Activated CD4-positive, alpha-beta T cell treated with anti-CD3 and anti-CD28 coated beads for 1 hour (primary cell): Measurements from ENCODE around the gene KLC3.
"Not testable (repeated sequence)": the region's sequence is repeated elsewhere in the genome, so short reads cannot be mapped to it uniquely, and the experiment has no call there.

Experiments used
- DNase-seq: peaks from one replicate; pipeline ENCODE4 v3.0.0-alpha.2; 2020

KLC3 gene

DNA sequence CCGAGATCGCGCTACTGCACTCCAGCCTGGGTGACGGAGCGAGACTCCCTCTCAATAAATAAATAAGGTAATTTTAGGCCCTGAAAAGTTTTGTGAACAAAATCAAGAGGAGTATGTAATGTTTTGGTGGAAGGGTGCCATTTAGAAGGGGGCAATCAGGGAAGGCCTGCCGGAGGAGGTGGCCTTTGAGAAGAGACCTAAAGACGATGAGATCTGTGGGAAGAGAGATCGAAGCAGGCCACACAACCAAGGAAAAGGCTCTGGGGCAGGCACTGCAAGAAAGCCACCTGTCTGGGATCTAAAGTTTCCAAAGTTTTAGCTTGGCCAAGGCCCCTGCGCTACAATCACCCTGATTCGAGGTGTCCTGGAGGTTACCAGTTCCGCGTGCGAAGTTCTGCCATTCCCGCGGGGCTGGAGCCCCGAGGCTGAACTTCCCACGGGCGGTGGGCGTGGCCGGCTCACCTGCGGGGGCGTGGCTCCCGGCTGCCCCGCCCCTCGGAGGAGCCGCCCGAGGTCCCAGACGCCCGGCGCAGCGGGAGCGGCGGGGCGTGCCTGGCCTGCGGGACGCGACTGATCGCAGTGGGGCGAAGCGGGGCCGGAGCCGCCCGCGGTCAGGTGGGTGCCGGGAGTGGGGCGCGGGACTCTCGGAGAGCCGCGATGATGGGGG is at the start of gene KLC3:
KLC3 (plus strand) TSS at position 519 of the 667 bp plus-strand sequence. CDS start 4,792 bp downstream, outside the sequence.
- DNase-seq: peak; percentile 13

DNA sequence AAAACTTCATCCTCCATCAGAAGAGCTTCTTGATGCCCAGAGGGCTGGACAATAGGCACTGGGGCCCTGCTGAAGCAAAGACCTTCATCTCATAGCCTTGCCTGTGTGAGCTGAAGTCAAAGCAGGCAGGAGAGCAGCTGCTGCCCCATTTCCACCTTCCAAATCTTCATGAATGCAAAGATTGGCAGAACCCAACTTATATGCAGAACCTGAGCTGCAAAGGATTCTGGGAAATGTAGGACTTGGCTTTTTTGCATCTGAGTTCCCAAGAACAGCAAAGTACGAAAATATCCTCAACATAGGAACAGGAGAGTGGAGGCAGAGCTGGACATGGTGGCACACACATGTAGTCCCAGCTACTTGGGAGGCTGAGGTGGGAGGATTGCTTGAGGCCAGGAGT is 48.7 kb upstream of the KLC3 start:
- no peak for DNase-seq

DNA sequence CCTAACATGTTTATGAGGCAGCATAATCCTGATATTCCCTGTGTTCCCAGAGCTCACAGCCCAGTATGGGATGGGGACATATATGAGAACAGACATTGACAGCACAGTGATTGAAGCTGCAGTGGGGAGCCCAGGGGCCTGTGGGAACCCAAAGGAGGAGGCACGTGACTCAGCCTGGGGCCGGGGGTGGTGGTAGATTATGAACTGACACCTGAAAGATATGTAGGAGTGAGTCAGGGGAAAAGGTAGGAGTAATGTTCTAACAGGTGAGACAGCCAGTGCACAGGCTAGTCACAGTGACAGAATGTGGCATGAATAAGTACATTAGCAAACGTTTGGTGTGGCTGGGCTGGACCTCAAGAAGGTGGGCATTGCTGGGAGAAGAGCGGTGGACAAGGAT is 46.9 kb upstream of the KLC3 start:
- DNase-seq: no peak

DNA sequence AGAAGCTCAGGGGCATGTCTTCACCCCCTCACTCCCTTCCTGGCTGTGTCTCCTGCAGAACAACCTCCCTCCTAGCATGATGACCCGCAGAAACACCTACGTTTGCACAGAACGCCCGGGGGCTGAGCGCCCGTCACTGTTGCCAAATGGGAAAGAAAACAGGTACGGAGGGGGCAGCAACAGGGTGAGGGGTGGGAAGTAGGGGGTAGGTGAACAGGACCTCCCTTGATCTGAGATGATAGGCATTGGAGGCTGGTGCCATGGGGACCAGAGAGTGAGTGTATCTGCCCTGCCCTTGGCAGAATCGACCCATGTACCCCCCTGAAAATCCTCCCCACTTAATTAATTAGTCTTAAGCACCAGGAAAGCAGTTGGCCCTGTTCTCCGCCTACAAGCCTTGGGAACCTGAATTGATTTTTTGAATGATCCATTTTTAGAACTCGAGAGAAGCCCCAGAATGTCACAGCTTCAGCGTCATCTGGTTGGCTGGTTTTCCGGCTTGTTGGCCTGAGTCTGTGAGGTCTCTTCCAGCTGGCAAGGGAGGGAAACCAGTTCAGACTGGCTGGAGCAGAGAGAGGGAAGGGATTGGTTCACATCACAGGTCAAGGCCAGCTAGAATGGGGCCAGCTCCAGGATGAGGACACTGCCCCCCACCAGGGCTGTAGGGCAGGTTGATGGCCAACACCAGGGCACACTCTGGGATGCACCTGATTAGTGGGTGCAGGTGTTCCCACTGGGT is 46.1 kb upstream of the KLC3 start:
- no peak for DNase-seq

DNA sequence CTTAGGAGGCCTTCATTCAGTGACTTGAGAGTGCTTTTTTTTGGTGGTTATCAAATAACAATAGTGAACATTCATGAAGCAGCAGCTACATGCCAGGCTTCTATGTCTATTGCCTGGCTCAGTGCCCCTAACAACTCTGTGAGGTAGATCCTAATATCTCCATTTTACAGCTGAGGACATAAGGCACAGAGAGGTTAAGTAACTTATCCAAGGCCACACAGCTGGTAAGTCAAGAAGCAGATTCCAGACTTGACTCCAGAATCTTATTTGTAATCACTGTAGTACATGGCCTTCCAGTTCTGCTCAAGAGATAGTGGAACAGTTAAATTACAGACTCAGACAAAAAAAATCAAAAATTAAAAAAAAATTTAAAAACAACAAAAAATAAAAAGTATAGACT is 44.7 kb upstream of the KLC3 start:
- no peak for DNase-seq

DNA sequence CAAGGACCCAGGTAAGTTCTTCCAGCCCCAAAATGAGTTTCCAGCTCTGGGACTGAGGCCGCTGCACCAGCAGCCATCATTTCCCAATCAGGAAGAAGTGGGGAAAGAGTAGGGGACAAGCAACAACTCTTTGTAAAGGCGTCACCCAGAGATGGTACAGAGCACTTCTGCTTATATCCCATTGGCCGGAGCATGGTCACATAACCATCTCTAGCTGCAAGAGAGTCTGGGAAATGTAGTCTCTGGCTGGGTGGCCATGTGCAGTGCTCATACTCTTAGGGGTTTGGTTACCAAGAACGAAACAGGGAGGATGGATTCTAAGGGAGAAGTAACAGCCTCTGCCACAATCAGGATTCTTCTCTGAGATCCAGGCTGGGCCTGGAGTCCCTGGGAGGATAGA is 44.2 kb upstream of the KLC3 start:
- no peak for DNase-seq

DNA sequence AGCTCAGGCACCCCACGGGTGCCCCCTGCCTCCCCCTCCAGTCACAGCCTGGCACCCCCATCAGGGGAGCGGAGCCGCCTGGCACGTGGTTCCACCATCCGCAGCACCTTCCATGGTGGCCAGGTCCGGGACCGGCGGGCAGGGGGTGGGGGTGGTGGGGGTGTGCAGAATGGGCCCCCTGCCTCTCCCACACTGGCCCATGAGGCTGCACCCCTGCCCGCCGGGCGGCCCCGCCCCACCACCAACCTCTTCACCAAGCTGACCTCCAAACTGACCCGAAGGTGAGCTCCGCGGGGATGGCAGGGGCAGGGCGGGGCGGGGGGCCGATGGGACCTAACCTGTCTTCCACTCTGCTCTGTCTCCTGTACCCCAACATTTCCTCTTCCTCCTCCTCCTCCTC is 42.9 kb upstream of the KLC3 start:
- no peak for DNase-seq

DNA sequence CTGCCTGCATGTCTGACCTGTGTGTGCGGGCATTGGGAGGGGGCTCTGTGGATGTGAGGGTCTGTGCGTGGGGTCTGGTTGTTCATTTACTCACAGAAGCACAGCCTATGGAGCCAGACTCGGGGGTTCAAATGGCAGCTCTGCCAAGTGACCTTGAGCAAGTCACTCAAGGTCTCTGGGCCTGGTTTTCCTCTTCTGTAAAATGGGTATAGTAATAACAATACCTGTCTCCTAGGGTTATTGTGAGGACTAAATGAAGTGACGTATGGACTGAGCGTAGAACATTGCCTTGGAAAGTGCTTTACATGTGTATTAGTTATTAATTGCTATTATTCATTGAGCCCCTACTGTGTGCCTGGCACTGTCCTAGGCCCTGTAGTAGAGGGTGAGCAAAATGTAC is 42.3 kb upstream of the KLC3 start:
- no peak for DNase-seq

DNA sequence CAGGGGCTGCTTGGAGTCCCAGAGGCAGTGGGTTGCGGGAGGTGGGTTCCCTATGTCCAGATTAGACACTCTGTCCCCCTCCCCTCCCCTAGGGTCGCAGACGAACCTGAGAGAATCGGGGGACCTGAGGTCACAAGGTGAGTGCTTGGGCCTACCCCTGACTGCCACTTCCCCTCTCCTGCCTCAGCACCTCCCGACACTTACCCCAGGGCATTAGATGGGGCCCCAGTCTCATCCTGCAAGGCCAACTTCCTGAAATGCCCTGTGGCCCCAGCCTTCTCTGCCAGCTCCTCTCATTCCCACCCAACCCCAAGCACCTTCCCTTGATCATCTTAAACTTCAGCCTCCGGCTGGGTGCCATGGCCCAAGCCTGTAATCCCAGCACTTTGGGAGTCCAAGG is 40.8 kb upstream of the KLC3 start:
- no peak for DNase-seq

DNA sequence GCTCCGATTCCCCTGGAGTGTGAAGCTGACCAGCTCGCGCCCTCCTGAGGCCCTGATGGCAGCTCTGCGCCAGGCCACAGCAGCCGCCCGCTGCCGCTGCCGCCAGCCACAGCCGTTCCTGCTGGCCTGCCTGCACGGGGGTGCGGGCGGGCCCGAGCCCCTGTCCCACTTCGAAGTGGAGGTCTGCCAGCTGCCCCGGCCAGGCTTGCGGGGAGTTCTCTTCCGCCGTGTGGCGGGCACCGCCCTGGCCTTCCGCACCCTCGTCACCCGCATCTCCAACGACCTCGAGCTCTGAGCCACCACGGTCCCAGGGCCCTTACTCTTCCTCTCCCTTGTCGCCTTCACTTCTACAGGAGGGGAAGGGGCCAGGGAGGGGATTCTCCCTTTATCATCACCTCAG is 38.1 kb upstream of the KLC3 start:
- DNase-seq: no peak

DNA sequence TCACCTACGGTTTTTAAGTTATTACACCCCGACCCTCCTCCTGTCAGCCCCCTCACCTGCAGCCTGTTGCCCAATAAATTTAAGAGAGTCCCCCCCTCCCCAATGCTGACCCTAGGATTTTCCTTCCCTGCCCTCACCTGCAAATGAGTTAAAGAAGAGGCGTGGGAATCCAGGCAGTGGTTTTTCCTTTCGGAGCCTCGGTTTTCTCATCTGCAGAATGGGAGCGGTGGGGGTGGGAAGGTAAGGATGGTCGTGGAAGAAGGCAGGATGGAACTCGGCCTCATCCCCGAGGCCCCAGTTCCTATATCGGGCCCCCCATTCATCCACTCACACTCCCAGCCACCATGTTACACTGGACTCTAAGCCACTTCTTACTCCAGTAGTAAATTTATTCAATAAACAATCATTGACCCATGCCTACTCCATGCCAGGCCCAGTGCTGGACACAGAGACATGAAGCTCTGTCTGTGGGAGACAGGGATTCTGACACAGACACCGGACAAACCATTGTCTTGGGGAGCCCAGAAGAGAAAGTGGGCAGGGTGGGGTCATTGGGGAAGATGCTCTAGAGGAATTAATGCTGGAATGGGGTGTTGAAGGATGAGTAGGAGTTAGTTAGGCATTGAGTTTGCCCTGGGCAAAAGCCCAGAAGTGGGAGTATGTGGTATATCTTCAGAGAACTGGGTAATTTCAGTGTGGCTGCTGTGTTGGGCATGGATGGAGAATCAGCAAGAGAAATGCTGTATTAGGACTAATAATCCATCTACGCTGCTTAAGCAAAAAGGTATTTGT is 37.1 kb upstream of the KLC3 start:
- DNase-seq: no peak

DNA sequence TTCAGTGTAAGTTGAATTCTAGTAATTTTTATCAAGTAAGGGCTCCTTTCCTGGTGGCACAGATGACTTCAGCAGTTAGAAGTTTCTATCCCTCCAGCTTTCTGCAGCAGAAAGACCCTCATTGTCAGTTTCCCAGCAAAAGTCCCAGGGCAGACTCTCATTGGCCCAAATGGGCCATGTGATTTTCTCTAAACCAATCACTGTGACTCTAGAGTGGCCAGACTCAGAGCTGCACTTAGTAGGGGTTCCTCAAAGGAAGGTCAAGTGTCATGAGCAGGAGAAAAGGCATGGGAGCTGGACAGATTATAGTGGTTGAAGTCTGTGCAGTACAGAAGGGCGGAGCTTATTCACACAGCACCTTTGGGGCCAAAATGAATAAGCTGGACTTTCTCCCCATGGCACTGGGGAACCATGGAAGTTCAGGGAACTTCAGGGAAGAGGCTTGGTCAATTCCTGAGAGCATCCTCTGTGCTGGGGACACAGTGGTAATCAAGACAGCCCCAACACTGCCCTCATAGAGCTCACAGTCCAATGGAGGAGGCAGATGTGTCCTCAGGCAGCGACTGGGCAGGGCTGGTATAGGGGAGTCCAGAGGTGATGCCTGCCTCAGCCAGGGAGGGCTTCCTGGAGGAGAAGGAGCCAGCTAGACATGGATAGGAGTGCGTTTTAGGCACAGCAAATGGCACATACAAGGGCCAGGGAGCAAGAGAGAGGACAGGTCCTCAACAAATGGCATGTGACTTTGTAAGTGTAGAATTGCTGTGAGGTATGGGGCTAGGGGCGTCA is 36.2 kb upstream of the KLC3 start:
- DNase-seq: no peak

DNA sequence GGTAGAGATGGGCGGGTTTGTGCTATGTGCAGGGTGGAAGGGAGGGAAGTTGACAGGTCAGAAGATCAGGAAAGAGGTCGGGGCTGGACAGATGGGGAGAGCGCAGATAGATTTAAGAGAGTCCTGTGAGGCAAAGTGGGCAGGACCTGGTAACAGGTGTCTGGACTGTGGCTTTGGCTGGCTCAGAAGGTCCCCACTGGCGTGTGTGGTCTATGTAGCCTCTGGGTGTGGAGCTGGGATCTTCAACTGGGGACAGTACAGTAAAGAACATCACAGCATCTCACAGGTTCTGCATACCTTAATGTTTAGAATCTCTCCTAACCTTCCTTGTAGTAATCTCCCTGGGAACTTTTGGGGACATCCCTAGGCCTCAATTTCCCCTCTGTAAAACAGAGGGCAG is 35.5 kb upstream of the KLC3 start:
- DNase-seq: no peak

DNA sequence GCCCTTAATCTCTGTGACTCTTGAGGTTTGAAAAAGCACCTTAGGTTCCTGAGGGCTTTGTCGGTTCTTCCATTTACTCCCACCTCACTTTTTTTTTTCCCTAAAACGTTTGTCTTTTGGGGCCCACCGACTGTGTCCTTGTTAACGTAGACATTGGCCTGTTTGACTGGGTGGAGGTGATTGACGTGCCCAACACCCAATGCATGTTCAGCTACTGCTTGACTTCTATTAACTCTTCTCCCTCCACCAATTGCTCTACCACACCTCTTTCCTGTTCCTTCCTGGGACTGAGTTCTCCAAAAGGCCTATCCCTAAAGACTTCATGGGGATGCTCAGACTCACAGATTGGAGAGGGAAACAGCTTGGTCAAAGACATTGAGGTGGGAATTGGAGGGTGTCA is 35.1 kb upstream of the KLC3 start:
- DNase-seq: no peak

DNA sequence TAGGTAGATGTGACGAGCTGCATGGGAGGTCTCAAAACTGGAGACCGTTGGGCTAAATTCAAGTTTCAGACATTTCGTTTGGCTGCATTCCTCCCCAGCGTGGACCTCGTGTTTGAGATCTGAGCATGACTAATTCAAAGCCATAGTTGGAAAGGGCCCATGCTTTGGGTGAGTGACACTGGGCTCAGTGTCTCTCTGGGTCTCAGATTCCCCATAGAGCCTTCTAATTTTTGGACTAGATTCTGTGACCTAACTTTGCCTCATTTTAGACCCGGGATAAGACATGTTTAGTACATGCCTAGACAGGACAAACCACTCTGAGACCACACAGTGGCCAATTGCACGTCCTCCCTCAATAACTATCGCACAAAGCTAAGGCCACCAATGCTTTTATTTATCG is 34.5 kb upstream of the KLC3 start:
- DNase-seq: no peak

DNA sequence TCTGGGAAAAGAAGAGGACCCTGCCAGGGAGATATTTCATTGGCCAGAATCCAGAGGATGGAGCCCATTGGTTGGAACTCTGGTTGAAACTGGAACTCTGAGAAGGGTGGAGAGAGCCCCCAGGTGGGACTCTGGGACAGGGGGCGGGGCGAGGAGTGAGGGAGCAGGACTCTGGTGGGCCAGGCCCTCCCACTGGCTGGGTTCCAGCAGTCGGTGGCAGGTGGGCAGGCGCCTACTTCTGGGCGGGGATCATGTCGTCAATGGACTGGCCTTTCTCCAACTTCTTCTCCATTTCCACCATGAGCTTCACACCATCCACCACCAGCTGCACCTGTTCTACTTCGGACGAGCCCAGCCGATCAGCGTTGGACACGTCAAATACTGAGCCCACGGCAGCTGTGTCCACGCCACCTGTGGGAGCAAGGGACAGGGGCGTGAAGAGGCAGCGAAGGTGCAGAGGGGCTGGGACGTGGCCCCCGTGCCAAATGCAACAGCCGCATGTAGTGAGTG is 34.0 kb upstream of the KLC3 start:
- DNase-seq: no peak

DNA sequence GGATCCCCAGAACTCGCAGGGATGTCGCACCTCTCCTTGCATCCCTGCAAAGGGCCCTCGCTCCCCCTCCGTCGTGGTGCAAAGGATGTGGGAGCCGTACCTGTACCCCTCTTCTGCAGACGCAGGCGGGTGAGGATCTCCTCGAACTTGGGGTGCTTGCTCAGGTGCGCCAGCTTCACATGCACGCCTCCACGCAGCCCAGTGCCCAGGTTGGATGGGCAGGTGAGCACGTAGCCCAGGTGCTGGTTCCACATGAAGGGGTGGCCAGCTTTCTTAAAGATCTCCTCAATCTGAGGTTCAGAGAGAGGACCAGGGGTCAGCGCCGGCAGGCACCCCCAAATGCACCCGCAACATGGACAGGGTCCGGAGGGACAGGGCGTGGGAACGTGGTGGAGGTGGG is 33.2 kb upstream of the KLC3 start:
- no peak for DNase-seq

DNA sequence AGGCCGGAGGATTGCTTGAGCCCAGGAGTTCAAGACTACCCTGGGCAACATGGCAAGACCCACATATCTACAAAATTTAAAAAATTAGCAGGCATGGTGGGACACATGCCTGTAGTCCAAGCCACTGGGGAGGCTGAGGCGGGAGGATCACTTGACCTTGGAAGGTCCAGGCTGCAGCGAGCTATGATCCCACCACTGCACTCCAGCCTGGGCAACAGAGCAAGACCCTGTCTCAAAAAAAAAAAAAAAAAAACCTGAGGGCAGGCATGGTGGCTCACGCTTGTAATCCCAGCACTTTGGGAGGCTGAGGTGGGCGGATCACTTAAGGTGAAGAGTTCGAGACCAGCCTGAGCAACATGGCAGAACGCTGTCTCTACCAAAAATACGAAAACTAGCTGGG is 31.2 kb upstream of the KLC3 start:
- DNase-seq: not testable (repeated sequence)

DNA sequence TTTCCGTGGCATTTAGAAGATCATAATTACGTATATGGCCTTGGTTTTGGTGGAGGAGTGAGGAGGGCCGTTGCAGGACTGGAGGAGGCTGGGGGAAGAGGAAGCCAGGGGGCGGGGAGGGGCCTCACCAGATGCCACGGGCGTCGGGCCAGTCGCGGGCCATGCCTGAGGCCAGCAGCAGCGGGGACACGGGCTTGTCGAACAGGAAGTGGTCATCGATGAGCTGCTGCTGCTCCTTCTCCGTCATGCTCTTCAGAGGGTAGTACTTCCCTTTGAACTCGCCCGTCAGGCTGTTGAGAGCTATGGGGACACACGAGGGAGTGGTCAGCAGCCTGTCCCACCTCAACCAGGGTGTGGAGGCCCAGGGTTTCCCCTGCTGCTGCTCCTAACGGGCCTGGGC is 28.9 kb upstream of the KLC3 start:
- DNase-seq: no peak

DNA sequence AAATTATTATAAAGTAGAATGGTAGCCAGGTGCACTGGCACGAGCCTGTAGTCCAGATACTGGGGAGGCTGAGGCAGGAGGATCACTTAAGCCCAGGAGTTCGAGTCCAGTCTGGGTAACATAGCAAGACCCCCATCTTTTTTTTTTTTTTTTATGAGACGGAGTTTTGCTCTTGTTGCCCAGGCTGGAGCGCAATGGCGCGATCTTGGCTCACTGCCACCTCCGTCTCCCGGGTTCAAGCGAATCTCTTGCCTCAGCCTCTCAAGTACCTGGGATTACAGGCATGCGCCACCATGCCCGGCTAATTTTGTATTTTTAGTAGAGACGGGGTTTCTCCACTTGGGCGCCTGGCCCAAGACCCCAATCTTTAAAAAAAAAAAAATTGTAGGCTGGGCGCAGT is 28.3 kb upstream of the KLC3 start:
- DNase-seq: not testable (repeated sequence)

DNA sequence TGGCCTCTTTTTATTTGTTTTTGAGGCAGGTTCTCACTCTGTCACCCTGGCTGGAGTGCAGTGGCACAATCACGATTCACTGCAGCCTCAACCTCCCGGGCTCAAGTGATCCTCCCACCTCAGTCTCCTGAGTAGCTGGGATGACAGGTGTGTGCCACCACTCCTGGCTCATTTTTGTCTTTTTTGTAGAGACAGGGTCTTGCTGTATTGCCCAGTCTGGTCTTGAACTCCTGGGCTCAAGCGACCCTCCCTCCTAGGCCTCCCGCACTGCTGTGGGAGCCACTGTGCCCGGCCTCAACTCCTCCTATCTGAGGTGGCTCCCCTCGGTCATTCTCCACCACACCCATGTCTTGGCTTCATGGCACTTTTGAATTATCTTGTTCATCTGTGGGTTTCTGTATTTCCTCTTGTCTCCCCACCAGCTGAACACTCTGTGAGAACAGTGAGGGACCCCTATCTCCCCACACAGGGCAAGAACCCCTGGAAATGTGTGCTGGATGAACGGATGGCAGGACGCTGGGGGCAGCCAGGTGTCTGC is 25.8 kb upstream of the KLC3 start:
- DNase-seq: no peak

DNA sequence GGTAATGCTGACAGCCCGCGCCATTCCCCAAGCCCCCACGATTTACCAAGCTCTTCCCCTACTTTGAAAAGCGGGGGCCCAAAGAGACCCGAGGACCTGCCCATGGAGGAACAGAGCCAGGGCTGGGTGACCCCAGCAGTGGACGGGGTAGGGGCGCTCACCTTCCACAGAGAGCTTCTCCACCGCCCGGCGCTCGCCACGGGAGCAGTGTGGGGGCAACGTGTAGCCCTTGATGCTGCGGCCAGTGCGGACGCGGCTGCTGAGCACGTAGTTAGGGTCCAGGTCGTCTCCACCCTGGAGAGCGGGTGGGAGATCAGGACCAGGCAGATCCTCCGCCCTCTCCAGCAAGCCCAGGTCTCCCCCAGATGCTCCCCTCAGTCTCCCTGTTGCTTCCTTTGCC is 25.2 kb upstream of the KLC3 start:
- no peak for DNase-seq
